Measurements from ENCODE around the gene FAM149B1.

The FAM149B1 gene

GRCh38 chr10:73159038-73159648, 8.8 kb upstream of the FAM149B1 start:
- H3K36me3 ChIP-seq (ENCODE audit: insufficient read depth, low read length), result peaks cover 18% of the 10 kb centered on the region; the same call in 1 of the 2 replicates
- peaks cover 37% of the 10 kb centered on the region for H3K4me1 ChIP-seq (ENCODE audit: insufficient read depth, low read length, poor library complexity, severe bottlenecking)
- H2AFZ ChIP-seq (ENCODE audit: low read length), result no peak overlapping the region
- H3K27me3 ChIP-seq (ENCODE audit: insufficient read depth, low read length, poor library complexity, severe bottlenecking), result no peaks in the 10 kb centered on the region
- no peak overlapping the region for H3K4me3 ChIP-seq (ENCODE audit: low read length, poor library complexity, severe bottlenecking)
- H3K9me2 ChIP-seq (replicated peaks; ENCODE audit: low read depth, low read length), result no peaks in the 10 kb centered on the region
- no peak overlapping the region for H3K9ac ChIP-seq (ENCODE audit: low read depth, low read length, poor library complexity, severe bottlenecking)
- H3F3A ChIP-seq (ENCODE audit: low read depth), result no peaks in the 10 kb centered on the region
- peaks cover 47% of the 10 kb centered on the region for H3K79me2 ChIP-seq (ENCODE audit: insufficient read depth, low read length)
- H3K9me3 ChIP-seq (ENCODE audit: insufficient read depth, low read depth, low read length), result no peaks in the 10 kb centered on the region
- peaks cover 28% of the 10 kb centered on the region for H4K20me1 ChIP-seq (ENCODE audit: insufficient read depth, low read length, poor library complexity, severe bottlenecking)
- no peak for TF ChIP-seq EZH2phosphoT487 (IDR thresholded peaks at IDR 0.05; ENCODE audit: borderline replicate concordance)
- peak; percentile 81 for TF ChIP-seq CTCF (conservative IDR thresholded peaks at IDR 0.05; ENCODE audit: low read length)
- H3K4me2 ChIP-seq (ENCODE audit: low read depth, low read length, poor library complexity, severe bottlenecking), result no peak overlapping the region

GRCh38 chr10:73161079-73161478, 6.8 kb upstream of the FAM149B1 start:
- Histone ChIP-seq H3K9me2 (replicated peaks; ENCODE audit: low read depth, low read length) (no peaks in the 10 kb centered on the region), H4K20me1 (ENCODE audit: insufficient read depth, low read length, poor library complexity, severe bottlenecking) (peaks cover 33% of the 10 kb centered on the region), H3F3A (ENCODE audit: low read depth) (no peaks in the 10 kb centered on the region), H3K4me3 (ENCODE audit: low read length, poor library complexity, severe bottlenecking) (peak overlapping the region; percentile 43), H3K9ac (ENCODE audit: low read depth, low read length, poor library complexity, severe bottlenecking) (peak overlapping the region; percentile 33), H3K36me3 (ENCODE audit: insufficient read depth, low read length) (peaks cover 9% of the 10 kb centered on the region; the same call in 1 of the 2 replicates), H3K27me3 (ENCODE audit: insufficient read depth, low read length, poor library complexity, severe bottlenecking) (no peaks in the 10 kb centered on the region), H2AFZ (ENCODE audit: low read length) (no peak overlapping the region), H3K9me3 (ENCODE audit: insufficient read depth, low read depth, low read length) (no peaks in the 10 kb centered on the region), H3K79me2 (ENCODE audit: insufficient read depth, low read length) (peaks cover 60% of the 10 kb centered on the region), H3K4me2 (ENCODE audit: low read depth, low read length, poor library complexity, severe bottlenecking) (peak overlapping the region; percentile 64), H3K4me1 (ENCODE audit: insufficient read depth, low read length, poor library complexity, severe bottlenecking) (peaks cover 44% of the 10 kb centered on the region)
- TF ChIP-seq EZH2phosphoT487 (IDR thresholded peaks at IDR 0.05; ENCODE audit: borderline replicate concordance) (no peak), CTCF (conservative IDR thresholded peaks at IDR 0.05; ENCODE audit: low read length) (no peak)

- Histone ChIP-seq H2AFZ (ENCODE audit: low read length) (no peak overlapping the region), H3F3A (ENCODE audit: low read depth) (no peaks in the 10 kb centered on the region), H3K4me2 (ENCODE audit: low read depth, low read length, poor library complexity, severe bottlenecking) (peak overlapping the region; percentile 64), H4K20me1 (ENCODE audit: insufficient read depth, low read length, poor library complexity, severe bottlenecking) (peaks cover 33% of the 10 kb centered on the region), H3K9me3 (ENCODE audit: insufficient read depth, low read depth, low read length) (no peaks in the 10 kb centered on the region), H3K9me2 (replicated peaks; ENCODE audit: low read depth, low read length) (no peaks in the 10 kb centered on the region), H3K79me2 (ENCODE audit: insufficient read depth, low read length) (peaks cover 61% of the 10 kb centered on the region), H3K4me3 (ENCODE audit: low read length, poor library complexity, severe bottlenecking) (peak overlapping the region; percentile 43), H3K36me3 (ENCODE audit: insufficient read depth, low read length) (peaks cover 3% of the 10 kb centered on the region; the same call in 1 of the 2 replicates), H3K4me1 (ENCODE audit: insufficient read depth, low read length, poor library complexity, severe bottlenecking) (peaks cover 49% of the 10 kb centered on the region), H3K9ac (ENCODE audit: low read depth, low read length, poor library complexity, severe bottlenecking) (peak overlapping the region; percentile 33), H3K27me3 (ENCODE audit: insufficient read depth, low read length, poor library complexity, severe bottlenecking) (no peaks in the 10 kb centered on the region)
- TF ChIP-seq EZH2phosphoT487 (IDR thresholded peaks at IDR 0.05; ENCODE audit: borderline replicate concordance) (no peak), CTCF (conservative IDR thresholded peaks at IDR 0.05; ENCODE audit: low read length) (no peak)
Observed at GRCh38 chr10:73161662-73162061, 6.3 kb upstream of the FAM149B1 start.
